22Rv1 (cell line): ENCODE measurements around the gene CEP120.
"Not testable (repeated sequence)": the region's sequence is repeated elsewhere in the genome, so short reads cannot be mapped to it uniquely, and the experiment has no call there.

Source experiments
- H3K27ac ChIP-seq: fragments of 450-650 bp; 2 replicates; pipeline ENCODE4 v1.5.1; 2017
- CTCF ChIP-seq: fragments of 450-650 bp; IDR thresholded peaks from 2 replicates; pipeline ENCODE4 v1.5.1; 2017; ENCODE audit warnings: mild to moderate bottlenecking
- ZFX ChIP-seq: fragments of 450-650 bp; IDR thresholded peaks from 2 replicates; pipeline ENCODE4 v1.6.1; 2017; ENCODE audit warnings: antibody characterized with exemption, borderline replicate concordance

The CEP120 gene

GRCh38 chr5:123428521-123429220, 5.5 kb upstream of the CEP120 start:
- TF ChIP-seq CTCF (no peak), ZFX (no peak)
- no peak overlapping the region for H3K27ac ChIP-seq

GRCh38 chr5:123427281-123427680, 4.1 kb upstream of the CEP120 start:
- no peak for TF ChIP-seq CTCF
- no peak for TF ChIP-seq ZFX
- H3K27ac ChIP-seq, result no peak overlapping the region

GRCh38 chr5:123425431-123425830, 2.2 kb upstream of the CEP120 start:
- TF ChIP-seq CTCF (no peak), ZFX (no peak)
- H3K27ac ChIP-seq, result no peak overlapping the region

GRCh38 chr5:123422433-123423277, 548 bp downstream of the CEP120 start:
- TF ChIP-seq CTCF (no peak), ZFX (no peak)

GRCh38 chr5:123421773-123422172, 1.4 kb downstream of the CEP120 start:
- TF ChIP-seq ZFX, result no peak
- TF ChIP-seq CTCF, result no peak
- no peak overlapping the region for H3K27ac ChIP-seq

More at GRCh38 chr5:123422433-123423277, 548 bp downstream of the CEP120 start:
- H3K27ac ChIP-seq, result peak overlapping the region; percentile 71

- TF ChIP-seq ZFX (no peak), CTCF (no peak)
- H3K27ac ChIP-seq, result no peak overlapping the region
Observed at GRCh38 chr5:123414974-123415373, 8.2 kb downstream of the CEP120 start.

GRCh38 chr5:123412206-123412605, 11.0 kb downstream of the CEP120 start:
- TF ChIP-seq CTCF, result no peak
- TF ChIP-seq ZFX, result no peak

GRCh38 chr5:123401999-123402398, 21.2 kb downstream of the CEP120 start:
- not testable (repeated sequence) for H3K27ac ChIP-seq

More at GRCh38 chr5:123412206-123412605, 11.0 kb downstream of the CEP120 start:
- H3K27ac ChIP-seq, result no peak overlapping the region
